ENCODE data around the gene CLECL1. TPM values are rescaled to one million over a fixed set of nuclear protein-coding genes. Genes with fewer than 3 reads are reported as not detected.

The CLECL1 gene
- total RNA-seq, 4 donors from 2014 or later: not detected

DNA sequence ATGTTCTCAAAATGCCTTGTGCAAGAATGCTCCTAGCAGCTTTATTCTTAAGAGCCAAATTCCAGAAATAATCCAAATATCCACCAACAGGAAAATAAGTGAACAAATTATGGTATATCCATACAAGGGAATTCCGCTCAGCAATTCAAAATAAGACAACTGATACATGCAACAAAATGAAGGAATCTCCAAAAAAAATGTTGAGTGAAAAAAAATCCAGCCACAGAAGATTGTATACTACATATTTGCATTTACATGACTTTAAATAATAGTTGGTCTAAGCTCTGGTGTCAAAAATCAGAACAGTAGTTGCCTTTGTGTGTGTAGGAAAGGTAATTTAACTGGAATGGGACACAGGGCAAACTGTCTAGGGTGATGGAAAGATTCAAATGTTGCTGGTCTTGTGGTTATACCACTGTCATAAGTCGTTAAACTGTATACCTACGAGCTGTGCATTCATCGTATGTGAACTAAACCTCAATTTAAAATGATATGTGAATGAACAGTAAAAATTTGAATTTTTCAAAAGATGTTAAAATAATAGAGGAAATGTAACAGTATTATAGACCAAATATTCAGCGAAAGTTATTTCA is 24.6 kb upstream of the CLECL1 start:
- ATAC-seq (no peak), DNase-seq (no peak)
- Histone ChIP-seq H3K27me3 (no peaks in the 10 kb centered on the region), H3K4me3 (no peak overlapping the region), H3K9me3 (no peaks in the 10 kb centered on the region), H3K27ac (no peak overlapping the region), H3K4me1 (no peaks in the 10 kb centered on the region), H3K36me3 (no peaks in the 10 kb centered on the region)
- intact Hi-C loops (cut with DNase I; ENCODE audit: low total_unique reads): no loop called here
- in situ Hi-C loops (cut with MboI; ENCODE audit: low sequenced_read_pairs in 4 of 4): no loop called here
- TF ChIP-seq, protein P1, sequence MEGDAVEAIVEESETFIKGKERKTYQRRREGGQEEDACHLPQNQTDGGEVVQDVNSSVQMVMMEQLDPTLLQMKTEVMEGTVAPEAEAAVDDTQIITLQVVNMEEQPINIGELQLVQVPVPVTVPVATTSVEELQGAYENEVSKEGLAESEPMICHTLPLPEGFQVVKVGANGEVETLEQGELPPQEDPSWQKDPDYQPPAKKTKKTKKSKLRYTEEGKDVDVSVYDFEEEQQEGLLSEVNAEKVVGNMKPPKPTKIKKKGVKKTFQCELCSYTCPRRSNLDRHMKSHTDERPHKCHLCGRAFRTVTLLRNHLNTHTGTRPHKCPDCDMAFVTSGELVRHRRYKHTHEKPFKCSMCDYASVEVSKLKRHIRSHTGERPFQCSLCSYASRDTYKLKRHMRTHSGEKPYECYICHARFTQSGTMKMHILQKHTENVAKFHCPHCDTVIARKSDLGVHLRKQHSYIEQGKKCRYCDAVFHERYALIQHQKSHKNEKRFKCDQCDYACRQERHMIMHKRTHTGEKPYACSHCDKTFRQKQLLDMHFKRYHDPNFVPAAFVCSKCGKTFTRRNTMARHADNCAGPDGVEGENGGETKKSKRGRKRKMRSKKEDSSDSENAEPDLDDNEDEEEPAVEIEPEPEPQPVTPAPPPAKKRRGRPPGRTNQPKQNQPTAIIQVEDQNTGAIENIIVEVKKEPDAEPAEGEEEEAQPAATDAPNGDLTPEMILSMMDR (IDR thresholded peaks at IDR 0.05 in 4 of 5, conservative IDR thresholded peaks at IDR 0.05 in 1 of 5): no peak
- TF ChIP-seq POLR2A (IDR thresholded peaks at IDR 0.05): no peak

DNA sequence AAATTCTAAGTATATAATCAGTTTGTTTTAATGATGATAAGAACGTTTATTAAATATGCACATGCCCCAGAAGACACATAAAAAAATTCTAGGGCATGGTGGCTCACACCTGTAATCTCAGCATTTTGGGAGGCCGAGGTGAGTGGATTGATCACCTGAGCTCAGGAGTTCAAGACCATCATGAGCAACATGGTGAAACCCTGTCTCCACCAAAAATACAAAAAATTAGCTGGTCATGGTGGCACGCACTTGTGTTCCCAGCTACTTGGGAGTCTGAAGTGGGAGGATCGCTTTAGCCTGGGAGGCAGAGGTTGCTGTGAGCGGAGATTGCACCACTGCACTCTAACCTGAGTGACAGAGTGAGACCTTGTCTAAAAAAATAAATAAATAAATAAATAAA is 23.8 kb upstream of the CLECL1 start:
- in situ Hi-C loops (cut with MboI; ENCODE audit: low sequenced_read_pairs in 4 of 4) (no loop called here), intact Hi-C loops (cut with DNase I; ENCODE audit: low total_unique reads) (no loop called here)
- Histone ChIP-seq H3K27me3 (no peaks in the 10 kb centered on the region), H3K4me1 (no peaks in the 10 kb centered on the region), H3K9me3 (no peaks in the 10 kb centered on the region), H3K27ac (no peak overlapping the region), H3K4me3 (no peak overlapping the region), H3K36me3 (no peaks in the 10 kb centered on the region)
- TF ChIP-seq, protein P1 (IDR thresholded peaks at IDR 0.05 in 4 of 5, conservative IDR thresholded peaks at IDR 0.05 in 1 of 5): no peak
- TF ChIP-seq POLR2A (IDR thresholded peaks at IDR 0.05): no peak
- DNase-seq (no peak), ATAC-seq (no peak)

DNA sequence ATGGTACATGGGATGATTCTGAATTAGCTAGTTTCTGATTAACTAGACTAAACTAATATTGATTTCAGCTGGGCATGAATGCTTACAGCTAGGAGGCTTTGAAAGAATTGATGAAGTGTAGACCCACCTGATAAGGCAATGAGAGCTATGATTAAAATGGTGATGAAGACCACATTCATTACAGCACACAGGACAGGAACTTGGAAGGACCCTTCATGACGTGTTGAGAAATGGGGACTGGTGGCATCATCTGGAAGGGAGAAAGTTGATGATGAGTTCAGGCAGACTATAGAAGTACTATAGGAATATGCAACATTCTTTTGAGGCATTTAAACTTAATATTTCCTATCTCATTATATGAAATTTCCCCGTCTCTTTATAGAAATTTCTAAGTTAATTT is 23.3 kb upstream of the CLECL1 start:
- in situ Hi-C loops (cut with MboI; ENCODE audit: low sequenced_read_pairs in 4 of 4) (no loop called here), intact Hi-C loops (cut with DNase I; ENCODE audit: low total_unique reads) (no loop called here)
- no peaks in the 10 kb centered on the region for H3K36me3 ChIP-seq
- H3K9me3 ChIP-seq: no peaks in the 10 kb centered on the region
- H3K4me3 ChIP-seq: no peak overlapping the region
- ATAC-seq (no peak), DNase-seq (no peak)
- peaks cover 0 to 2% of the 10 kb centered on the region in 2 donors for H3K4me1 ChIP-seq
- H3K27ac ChIP-seq: no peak overlapping the region
- no peak for TF ChIP-seq POLR2A (IDR thresholded peaks at IDR 0.05)
- TF ChIP-seq, protein P1 (IDR thresholded peaks at IDR 0.05 in 4 of 5, conservative IDR thresholded peaks at IDR 0.05 in 1 of 5): no peak
- no peaks in the 10 kb centered on the region for H3K27me3 ChIP-seq

DNA sequence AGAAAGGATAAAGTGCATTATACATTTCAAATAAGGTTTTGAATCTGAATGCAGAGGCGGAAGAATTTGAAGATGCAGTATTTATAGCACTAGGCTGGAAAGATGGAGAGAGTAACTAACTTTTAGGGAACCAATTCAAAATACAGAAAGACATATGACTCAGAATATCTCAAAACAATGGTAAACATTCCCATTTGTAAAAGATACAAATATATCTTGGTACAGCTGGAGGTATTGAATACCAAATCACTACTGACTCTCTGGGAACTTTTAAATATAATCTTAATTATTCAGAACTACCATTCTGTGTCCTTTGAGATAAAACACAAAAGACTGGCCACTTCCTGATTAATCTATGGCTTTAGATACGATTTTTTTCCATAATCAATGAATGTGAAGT is 22.7 kb upstream of the CLECL1 start:
- intact Hi-C loops (cut with DNase I; ENCODE audit: low total_unique reads): no loop called here
- H3K27ac ChIP-seq: no peak overlapping the region
- ATAC-seq: no peak
- H3K27me3 ChIP-seq: no peaks in the 10 kb centered on the region
- TF ChIP-seq POLR2A (IDR thresholded peaks at IDR 0.05): no peak
- TF ChIP-seq, protein P1 (IDR thresholded peaks at IDR 0.05 in 4 of 5, conservative IDR thresholded peaks at IDR 0.05 in 1 of 5): no peak
- no peak for DNase-seq
- no peak overlapping the region for H3K4me3 ChIP-seq
- no peaks in the 10 kb centered on the region for H3K36me3 ChIP-seq
- no peaks in the 10 kb centered on the region for H3K9me3 ChIP-seq
- H3K4me1 ChIP-seq: peaks cover 0 to 5% of the 10 kb centered on the region in 2 donors
- in situ Hi-C loops (cut with MboI; ENCODE audit: low sequenced_read_pairs in 4 of 4): no loop called here

DNA sequence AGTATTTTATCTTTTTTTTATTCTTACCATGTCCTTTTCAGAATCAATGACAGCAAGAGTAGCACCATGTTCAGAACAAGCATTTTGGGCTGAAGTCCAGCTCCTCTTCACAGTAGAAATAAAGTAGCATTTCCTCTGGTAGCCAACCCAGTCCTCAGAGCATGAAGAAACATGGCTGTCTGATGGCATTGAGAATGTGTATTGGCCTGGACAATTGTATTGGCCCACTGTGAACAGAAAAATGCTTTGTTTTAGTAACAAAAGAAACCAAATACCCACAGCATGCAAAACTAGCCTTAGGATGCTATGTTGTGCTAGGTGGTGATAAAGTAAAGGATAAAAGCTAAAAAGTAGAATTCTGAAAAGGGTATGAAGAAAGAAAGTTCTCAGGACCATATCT is 22.1 kb upstream of the CLECL1 start:
- in situ Hi-C loops (cut with MboI; ENCODE audit: low sequenced_read_pairs in 4 of 4) (no loop called here), intact Hi-C loops (cut with DNase I; ENCODE audit: low total_unique reads) (no loop called here)
- ATAC-seq (no peak), DNase-seq (no peak)
- no peak for TF ChIP-seq POLR2A (IDR thresholded peaks at IDR 0.05)
- TF ChIP-seq, protein P1 (IDR thresholded peaks at IDR 0.05 in 4 of 5, conservative IDR thresholded peaks at IDR 0.05 in 1 of 5): no peak
- Histone ChIP-seq H3K27me3 (no peaks in the 10 kb centered on the region), H3K27ac (no peak overlapping the region), H3K4me1 (peaks cover 0 to 5% of the 10 kb centered on the region in 2 donors), H3K9me3 (no peaks in the 10 kb centered on the region), H3K4me3 (no peak overlapping the region), H3K36me3 (no peaks in the 10 kb centered on the region)
